Dedifferentiated amniotic fluid mesenchymal stem cell (primary cell): Measurements from ENCODE around the gene ZNF385D.
"Not testable (repeated sequence)": the region's sequence is repeated elsewhere in the genome, so short reads cannot be mapped to it uniquely, and the experiment has no call there.

Experiments used
- DNase-seq: peaks from one replicate; pipeline ENCODE4 v3.0.0-alpha.2; 2016; ENCODE audit errors: extremely low spot score

The ZNF385D gene

GRCh38 chr3:21446027-21446426 lies 305.0 kb downstream of the ZNF385D start:
- no peak for DNase-seq

GRCh38 chr3:21441821-21442220 lies 309.2 kb downstream of the ZNF385D start:
- no peak for DNase-seq

- DNase-seq = no peak
These were observed 314.2 kb downstream of the ZNF385D start for GRCh38 chr3:21436835-21437234.

GRCh38 chr3:21435871-21436270 lies 315.1 kb downstream of the ZNF385D start:
- DNase-seq = peak; percentile 94

GRCh38 chr3:21434310-21434709 lies 316.7 kb downstream of the ZNF385D start:
- no peak for DNase-seq

GRCh38 chr3:21433751-21434150 lies 317.3 kb downstream of the ZNF385D start:
- no peak for DNase-seq

GRCh38 chr3:21426920-21427319 lies 324.1 kb downstream of the ZNF385D start:
- DNase-seq = no peak

- DNase-seq = no peak
These were observed 325.3 kb downstream of the ZNF385D start for GRCh38 chr3:21425715-21426114.

- no peak for DNase-seq
These were observed 329.9 kb downstream of the ZNF385D start for GRCh38 chr3:21421096-21421495.

GRCh38 chr3:21417991-21418390 lies 333.0 kb downstream of the ZNF385D start:
- no peak for DNase-seq

- no peak for DNase-seq
These were observed 336.5 kb downstream of the ZNF385D start for GRCh38 chr3:21414506-21414905.

- DNase-seq = no peak
These were observed 340.0 kb downstream of the ZNF385D start for GRCh38 chr3:21411058-21411457.

GRCh38 chr3:21409401-21409800 lies 341.6 kb downstream of the ZNF385D start:
- DNase-seq = no peak

GRCh38 chr3:21407743-21408142 lies 343.3 kb downstream of the ZNF385D start:
- no peak for DNase-seq

GRCh38 chr3:21405671-21406667 lies 345.0 kb downstream of the ZNF385D start:
- DNase-seq = no peak

- DNase-seq = no peak
These were observed 352.5 kb downstream of the ZNF385D start for GRCh38 chr3:21398461-21398860.

- DNase-seq = no peak
These were observed 357.2 kb downstream of the ZNF385D start for GRCh38 chr3:21393683-21394311.

GRCh38 chr3:21392526-21392925 lies 358.5 kb downstream of the ZNF385D start:
- DNase-seq = no peak

- peak; percentile 41 for DNase-seq
These were observed 360.2 kb downstream of the ZNF385D start for GRCh38 chr3:21390856-21391255.

- DNase-seq = peak; percentile 65
These were observed 360.9 kb downstream of the ZNF385D start for GRCh38 chr3:21390136-21390535.

- DNase-seq = not testable (repeated sequence)
These were observed 363.7 kb downstream of the ZNF385D start for GRCh38 chr3:21387142-21387826.

- DNase-seq = not testable (repeated sequence)
These were observed 373.0 kb downstream of the ZNF385D start for GRCh38 chr3:21378036-21378435.
